Stimulated activated CD8-positive, alpha-beta memory T cell treated with anti-CD3 and anti-CD28 coated beads, Interleukin-4, amount 100 ng/mL, for 1 hour (primary cell): ENCODE measurements around the gene SNX25.

Experiments
- DNase-seq, 2 donors: peaks; one replicate each; pipeline ENCODE4 v3.0.0-alpha.2; 2020; ENCODE audit warnings: low read depth in 2 of 2, low spot score in 1 of 2

The SNX25 gene

DNA sequence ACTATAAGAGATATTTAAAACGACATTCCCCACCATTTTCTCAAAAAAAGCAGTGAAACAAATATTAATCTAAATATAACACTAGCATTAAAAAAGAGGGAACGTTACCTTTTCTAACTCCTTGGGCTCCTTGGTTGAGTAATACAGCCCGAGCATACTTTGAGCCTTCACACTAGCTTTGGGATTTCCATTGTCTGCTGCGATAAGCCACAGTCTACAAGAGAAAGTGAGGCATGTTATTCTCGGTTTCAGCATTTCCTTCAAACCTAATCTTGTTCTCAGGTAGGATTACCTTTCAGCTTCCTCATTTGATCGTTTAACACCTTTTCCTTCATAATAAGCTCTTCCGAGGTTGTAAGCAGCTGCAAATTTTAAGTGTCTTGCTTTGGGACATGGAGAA is 164.6 kb downstream of the SNX25 start:
- no peak for DNase-seq

DNA sequence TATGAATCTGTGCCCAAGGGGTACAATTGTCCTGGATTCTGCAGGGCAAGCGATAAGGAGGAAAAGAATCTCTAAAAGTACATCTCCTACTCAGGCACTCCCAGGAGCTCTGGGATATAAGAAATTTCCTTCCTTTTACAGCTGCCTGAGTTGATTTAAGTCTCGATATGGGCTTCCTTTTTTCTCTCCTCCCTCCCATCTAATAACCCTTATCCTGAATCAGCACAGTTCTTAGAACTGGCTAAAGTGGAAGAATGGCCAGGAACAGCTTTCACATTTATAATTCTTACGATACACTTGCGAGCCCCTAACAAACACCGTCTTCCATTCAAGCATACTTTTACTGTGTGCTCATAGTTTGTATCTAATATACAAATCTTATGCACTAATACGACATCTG is 165.2 kb downstream of the SNX25 start:
- DNase-seq, result no peak

GRCh38 chr4:185378264-185378663 is 168.9 kb downstream of the SNX25 start:
- DNase-seq, result no peak

DNA sequence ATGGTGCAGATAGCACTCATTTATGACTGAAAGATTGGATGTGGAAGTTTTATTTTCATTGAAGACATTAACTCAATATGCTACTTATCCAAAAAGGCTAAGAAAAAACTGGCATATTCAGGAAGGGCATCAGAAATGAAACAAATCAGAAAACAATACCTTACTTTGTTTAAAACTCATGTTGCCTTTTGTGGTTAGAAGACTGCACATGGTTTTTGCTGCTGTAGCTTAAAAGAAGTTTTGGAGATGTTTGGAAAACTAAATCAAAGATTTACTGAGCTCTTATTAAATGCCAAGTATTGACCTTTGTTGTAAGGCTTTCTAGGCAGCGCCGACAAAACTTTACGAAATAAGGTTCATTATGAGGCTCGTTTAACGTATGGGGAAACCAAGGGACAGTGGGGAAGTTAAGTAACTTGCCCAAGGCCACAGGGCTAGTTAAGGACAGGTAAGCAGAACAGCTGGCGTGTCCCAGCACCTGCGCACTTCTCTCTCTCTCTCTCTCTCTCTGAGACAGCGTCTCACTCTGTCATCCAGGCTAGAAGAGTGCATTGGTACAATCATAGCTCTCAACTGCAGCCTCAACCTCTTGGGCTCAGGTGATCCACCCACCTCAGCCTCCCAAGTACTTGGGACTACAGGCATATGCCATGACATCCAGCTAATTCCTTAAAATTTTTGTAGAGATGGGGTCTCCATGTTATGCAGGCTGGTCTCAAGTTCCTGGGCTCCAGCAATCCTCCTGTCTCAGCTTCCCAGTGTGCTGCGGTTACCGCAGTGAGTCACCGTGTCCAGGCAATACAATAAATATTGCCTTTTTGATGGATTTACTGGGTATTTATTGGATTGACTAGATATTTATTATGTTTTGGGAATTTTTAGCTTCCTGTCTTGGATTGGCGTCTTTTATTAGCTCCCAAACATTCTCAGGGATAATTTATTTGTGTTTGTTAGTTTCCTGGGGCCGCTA is 170.2 kb downstream of the SNX25 start:
- no peak for DNase-seq

DNA sequence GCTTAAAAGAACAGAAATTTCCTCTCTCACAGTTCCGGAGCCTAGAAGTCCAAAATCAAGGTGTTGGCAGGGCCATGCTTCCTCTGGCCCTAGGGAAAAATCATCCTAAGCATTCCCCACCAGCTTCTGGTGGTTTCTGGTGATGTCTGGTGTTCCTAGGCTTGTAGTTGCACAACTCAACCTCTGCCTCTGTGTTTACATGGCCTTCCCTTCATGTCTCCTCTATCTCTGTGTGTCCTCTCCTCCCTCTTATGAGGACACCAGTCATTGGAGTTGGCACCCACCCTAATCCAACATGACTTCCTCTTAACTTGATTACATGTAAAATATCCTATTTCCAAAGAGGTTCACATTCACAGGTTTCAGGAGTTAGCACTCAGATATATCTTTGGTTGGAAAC is 170.9 kb downstream of the SNX25 start:
- DNase-seq, result no peak

GRCh38 chr4:185381288-185382196 is 172.1 kb downstream of the SNX25 start:
- no peak for DNase-seq

DNA sequence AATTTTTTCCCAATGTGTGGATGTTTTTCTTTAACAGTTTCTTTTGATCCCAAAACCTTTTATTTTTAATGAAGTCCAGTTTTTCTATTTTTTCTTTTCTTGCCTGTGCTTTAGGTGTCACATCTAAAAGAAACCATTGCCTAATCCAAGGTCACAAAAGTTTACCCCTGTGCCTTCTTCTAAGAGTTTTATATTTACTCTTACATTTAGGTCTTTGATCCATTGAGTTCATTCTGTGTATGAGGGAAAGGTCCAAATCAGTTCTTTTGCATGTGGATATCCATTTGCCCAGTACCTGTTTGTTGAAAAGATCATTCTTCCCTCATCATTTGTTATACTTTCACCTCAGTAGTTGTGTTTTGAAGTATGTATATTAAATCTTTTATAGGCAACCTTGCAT is 173.4 kb downstream of the SNX25 start:
- DNase-seq, result no peak

DNA sequence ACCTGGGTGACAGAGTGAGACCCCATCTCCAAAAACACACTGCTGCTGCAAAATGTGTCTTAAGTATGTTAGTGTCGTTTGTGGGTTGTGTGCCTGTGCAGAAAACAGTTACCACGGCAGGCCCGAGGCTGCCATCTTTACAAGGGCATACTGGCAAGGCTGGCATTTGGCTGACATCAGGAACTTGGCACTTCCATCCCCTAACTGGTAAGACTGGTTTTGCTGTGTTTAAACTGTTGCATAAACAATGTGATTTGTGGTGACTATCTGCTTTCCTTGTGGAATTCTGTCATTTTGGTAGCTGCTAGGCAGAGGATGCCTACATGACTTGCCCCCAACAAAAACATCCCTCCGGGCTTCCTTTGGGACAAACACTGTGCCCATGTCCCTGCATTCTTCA is 174.1 kb downstream of the SNX25 start:
- DNase-seq, result no peak

- no peak for DNase-seq
These were observed 174.7 kb downstream of the SNX25 start for GRCh38 chr4:185384061-185384460.

DNA sequence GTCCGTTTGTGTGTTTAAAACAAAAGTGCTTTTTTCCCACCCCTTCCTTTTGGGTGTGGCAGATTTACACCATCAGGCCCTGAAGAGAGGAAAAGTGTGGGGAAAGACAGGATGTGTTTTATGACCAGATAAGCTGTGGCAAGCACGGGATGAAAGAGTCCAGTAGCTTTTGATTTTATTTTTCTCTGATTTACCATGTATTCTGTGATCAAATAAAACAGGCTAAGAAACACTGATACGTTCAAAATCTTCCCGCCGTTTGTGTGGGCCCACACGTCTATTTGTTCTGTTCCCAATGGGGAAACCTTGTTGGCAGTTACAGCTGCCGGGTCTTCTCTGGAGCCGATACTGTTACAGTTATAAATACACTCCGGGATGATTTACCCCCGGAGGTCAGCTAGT is 175.5 kb downstream of the SNX25 start:
- DNase-seq, result no peak

DNA sequence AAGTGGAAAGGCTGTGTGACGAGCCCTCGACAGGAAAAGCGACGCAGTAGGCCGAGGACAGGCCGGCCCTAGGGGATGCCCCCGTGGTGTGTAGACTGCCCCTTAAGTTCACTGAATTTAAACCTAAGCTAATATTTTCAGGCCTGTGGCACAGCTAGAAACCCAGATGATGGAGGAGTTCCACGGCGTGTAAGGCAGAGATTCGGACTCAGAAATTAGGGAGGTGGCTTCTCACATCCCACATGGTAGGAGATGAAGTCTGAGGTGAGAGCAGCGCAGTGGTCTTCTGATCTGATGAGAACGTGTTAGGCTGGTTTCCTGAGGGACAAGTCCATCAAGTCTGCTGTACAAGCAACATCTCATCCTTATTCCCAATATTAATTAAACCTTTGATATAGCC is 178.6 kb downstream of the SNX25 start:
- DNase-seq, result no peak

DNA sequence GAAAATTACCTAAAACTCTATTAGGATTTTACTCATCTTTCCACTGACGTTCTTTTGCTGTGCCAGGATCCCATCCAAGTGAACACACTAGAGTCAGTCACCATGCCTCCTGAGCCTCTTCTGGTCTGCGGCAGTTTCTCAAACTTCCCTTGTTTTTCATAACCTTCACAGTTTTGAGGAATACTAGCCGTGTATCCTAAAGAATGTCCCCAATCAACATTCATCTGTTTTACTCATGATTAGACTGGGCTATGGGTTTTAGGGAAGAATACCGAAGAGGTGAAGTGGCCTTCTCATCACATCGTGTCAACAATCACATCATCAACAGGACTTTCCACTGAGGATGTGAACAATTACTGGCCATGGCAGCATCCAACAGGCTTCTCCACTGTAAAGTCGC is 181.5 kb downstream of the SNX25 start:
- no peak for DNase-seq

DNA sequence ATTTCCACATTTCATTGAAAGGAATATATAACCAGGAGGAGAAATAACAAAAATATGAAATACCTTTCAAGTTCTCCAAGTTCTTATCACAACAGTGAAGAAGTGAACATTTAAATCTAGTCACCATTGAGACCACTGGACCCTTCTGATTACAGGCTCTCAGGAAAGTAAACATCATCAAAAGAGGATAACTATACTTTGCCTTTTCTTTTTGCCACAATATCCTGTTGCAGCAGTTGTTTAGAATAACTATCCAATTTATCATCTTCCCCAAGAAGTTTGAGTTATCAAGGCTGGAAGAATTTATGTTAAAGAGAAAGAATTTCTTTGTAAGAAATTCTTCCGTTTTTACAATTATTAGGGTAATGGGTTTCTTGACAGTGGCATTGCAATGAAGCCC is 182.8 kb downstream of the SNX25 start:
- DNase-seq, result no peak

- no peak for DNase-seq
These were observed 185.3 kb downstream of the SNX25 start for GRCh38 chr4:185394568-185395237.

- no peak for DNase-seq
These were observed 186.0 kb downstream of the SNX25 start, which contains the start of gene LRP2BP for GRCh38 chr4:185395238-185395955. TSS of gene LRP2BP (minus strand) at chr4:185395924. CDS start at chr4:185378186, 17,738 bp downstream.

GRCh38 chr4:185395956-185396723 is 186.7 kb downstream of the SNX25 start:
- DNase-seq, result peak; percentile 81 to 92

DNA sequence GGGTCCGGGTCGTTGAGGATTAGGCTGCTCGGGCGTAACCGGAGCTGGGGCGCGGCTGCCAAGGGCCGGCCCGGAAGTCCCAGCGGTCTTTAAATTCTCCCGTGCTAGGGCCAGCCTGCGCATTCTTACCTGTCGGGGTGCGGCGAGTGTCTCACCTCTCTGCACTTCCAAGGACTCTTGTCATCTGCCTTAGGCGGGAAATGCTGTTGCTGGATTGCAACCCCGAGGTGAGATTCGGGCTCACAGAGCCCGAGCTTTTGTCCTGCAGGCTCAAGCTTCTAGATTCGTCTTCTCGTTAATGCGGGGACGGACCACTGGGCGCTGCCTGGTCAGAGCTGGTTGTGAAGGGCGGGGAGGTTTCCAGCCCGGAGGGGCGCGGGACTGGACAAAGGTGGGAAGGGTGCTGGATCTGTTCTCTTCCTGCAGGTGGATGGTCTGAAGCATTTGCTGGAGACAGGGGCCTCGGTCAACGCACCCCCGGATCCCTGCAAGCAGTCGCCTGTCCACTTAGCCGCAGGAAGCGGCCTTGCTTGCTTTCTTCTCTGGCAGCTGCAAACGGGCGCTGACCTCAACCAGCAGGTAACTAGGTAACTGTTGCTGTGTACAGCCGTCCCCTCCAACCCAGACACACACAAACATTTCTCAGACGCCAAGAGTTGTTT is 187.5 kb downstream of the SNX25 start, which contains the start of gene ANKRD37:
ANKRD37 (plus strand) TSS at position 118 of the 662 bp plus-strand sequence; CDS start at position 201, 83 bp downstream.
- no peak for DNase-seq

GRCh38 chr4:185398618-185399017 is 189.2 kb downstream of the SNX25 start:
- DNase-seq, result no peak

DNA sequence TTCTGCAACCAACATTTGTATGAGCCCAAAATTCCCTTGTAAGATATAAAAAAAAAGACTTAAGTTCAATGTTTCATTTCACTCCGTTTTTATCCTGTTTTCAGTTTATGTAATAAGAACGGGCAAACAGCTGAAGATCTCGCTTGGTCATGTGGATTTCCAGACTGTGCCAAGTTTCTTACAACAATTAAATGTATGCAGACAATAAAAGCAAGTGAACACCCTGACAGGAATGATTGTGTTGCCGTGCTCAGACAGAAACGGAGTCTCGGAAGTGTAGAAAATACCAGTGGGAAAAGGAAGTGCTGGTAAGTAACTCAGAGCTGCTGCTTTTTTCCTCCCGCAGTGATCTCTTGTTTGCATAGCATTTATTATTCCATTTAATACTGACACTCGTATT is 190.1 kb downstream of the SNX25 start:
- no peak for DNase-seq
